ENCODE measurements around the gene LCA5. TPM values are rescaled to one million over a fixed set of nuclear protein-coding genes. Genes with fewer than 3 reads are reported as not detected.

Gene LCA5
- total and polyA plus RNA-seq, 8 donors = 5.1 to 19.3 (median 14.6) TPM

- Histone ChIP-seq H3K9me3 (no peaks in the 10 kb centered on the region), H3K27ac (no peak overlapping the region), H3K4me1 (no peaks in the 10 kb centered on the region), H3K4me3 (no peak overlapping the region), H3K27me3 (no peaks in the 10 kb centered on the region), H3K36me3 (no peaks in the 10 kb centered on the region)
- DNase-seq = no peak
- TF ChIP-seq, protein P1, sequence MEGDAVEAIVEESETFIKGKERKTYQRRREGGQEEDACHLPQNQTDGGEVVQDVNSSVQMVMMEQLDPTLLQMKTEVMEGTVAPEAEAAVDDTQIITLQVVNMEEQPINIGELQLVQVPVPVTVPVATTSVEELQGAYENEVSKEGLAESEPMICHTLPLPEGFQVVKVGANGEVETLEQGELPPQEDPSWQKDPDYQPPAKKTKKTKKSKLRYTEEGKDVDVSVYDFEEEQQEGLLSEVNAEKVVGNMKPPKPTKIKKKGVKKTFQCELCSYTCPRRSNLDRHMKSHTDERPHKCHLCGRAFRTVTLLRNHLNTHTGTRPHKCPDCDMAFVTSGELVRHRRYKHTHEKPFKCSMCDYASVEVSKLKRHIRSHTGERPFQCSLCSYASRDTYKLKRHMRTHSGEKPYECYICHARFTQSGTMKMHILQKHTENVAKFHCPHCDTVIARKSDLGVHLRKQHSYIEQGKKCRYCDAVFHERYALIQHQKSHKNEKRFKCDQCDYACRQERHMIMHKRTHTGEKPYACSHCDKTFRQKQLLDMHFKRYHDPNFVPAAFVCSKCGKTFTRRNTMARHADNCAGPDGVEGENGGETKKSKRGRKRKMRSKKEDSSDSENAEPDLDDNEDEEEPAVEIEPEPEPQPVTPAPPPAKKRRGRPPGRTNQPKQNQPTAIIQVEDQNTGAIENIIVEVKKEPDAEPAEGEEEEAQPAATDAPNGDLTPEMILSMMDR (IDR thresholded peaks at IDR 0.05) = no peak
- no peak for ATAC-seq
- intact Hi-C loops (cut with DNase I) = no loop called here
Measured at GRCh38 chr6:79436241-79436640, 101.0 kb downstream of the LCA5 start.

DNA sequence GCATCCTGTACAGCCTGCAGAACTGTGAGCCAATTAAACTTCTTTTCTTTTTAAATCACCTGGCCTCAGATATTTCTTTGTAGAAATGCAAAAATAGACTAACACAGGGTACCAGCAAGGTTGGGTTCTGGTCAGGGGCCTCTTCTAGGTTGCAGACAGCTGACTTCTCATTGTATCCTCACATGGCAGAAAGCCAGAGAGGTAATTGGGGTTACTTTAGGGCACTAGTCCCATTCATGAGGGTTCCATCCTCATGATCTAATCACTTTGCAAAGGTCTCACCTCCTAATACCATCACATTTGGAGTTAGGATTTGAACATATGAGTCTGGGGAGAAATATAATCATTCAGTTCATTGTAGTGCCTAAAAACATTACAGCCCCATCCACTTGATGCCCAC lies 101.5 kb downstream of the LCA5 start:
- no peaks in the 10 kb centered on the region for H3K9me3 ChIP-seq
- intact Hi-C loops (cut with DNase I) = no loop called here
- H3K36me3 ChIP-seq = no peaks in the 10 kb centered on the region
- H3K4me3 ChIP-seq = no peak overlapping the region
- ATAC-seq (no peak), DNase-seq (no peak)
- TF ChIP-seq, protein P1 (IDR thresholded peaks at IDR 0.05) = no peak
- no peaks in the 10 kb centered on the region for H3K27me3 ChIP-seq
- no peak overlapping the region for H3K27ac ChIP-seq
- H3K4me1 ChIP-seq = no peaks in the 10 kb centered on the region

Other genes with a start within 250 kb of the LCA5 start
- gene SH3BGRL2, start 93.9 kb upstream of the LCA5 start, total RNA-seq = 10 to 100 TPM; 22.0 to 22.4 TPM
- 10 to 100 TPM; 34.6 to 45.7 (median 40.0) TPM for gene SH3BGRL2, start 93.9 kb upstream of the LCA5 start, polyA plus RNA-seq (ENCODE audit: insufficient read length in 6 of 6)

Measured in left lung (tissue), 10 donors.